HG02870 (cell line): ENCODE results near the gene HOXA6.

Experiments used
- ATAC-seq: cut with Tn5 transposase; IDR thresholded peaks from one replicate; pipeline ENCODE4 v1.9.1; 2021; ENCODE audit warnings: mild to moderate bottlenecking, moderate library complexity; ENCODE audit not compliant: unreplicated experiment

HOXA6 gene

GRCh38 chr7:27173956-27174873, 26.6 kb upstream of the HOXA6 start, which contains the start of gene HOXA10:
TSS of gene HOXA10 (minus strand) at chr7:27174320. CDS start at chr7:27174306, 14 bp downstream.
- no peak for ATAC-seq

GRCh38 chr7:27173511-27173955, 26.0 kb upstream of the HOXA6 start:
- ATAC-seq = no peak

GRCh38 chr7:27172823-27173510, 25.4 kb upstream of the HOXA6 start:
- no peak for ATAC-seq

- no peak for ATAC-seq
Observed at GRCh38 chr7:27172315-27172774, 24.8 kb upstream of the HOXA6 start.

GRCh38 chr7:27171637-27172314, 24.2 kb upstream of the HOXA6 start:
- no peak for ATAC-seq

- no peak for ATAC-seq
Observed at GRCh38 chr7:27171325-27171636, 23.7 kb upstream of the HOXA6 start.

GRCh38 chr7:27170426-27171324, 23.1 kb upstream of the HOXA6 start:
- no peak for ATAC-seq

- no peak for ATAC-seq
Observed at GRCh38 chr7:27169658-27170425, 22.3 kb upstream of the HOXA6 start.

GRCh38 chr7:27168265-27168947, 20.8 kb upstream of the HOXA6 start:
- no peak for ATAC-seq

GRCh38 chr7:27167916-27168264, 20.3 kb upstream of the HOXA6 start:
- no peak for ATAC-seq

- no peak for ATAC-seq
Observed at GRCh38 chr7:27166531-27167505, 19.2 kb upstream of the HOXA6 start.

GRCh38 chr7:27165996-27166530, 18.5 kb upstream of the HOXA6 start:
- ATAC-seq = no peak

- no peak for ATAC-seq
Observed at GRCh38 chr7:27165089-27165995, 17.8 kb upstream of the HOXA6 start, which contains the start of gene HOXA9. TSS of gene HOXA9 (minus strand) at chr7:27165537. CDS start at chr7:27165457, 80 bp downstream.

- ATAC-seq = no peak
Observed at GRCh38 chr7:27164367-27165088, 17.0 kb upstream of the HOXA6 start.

GRCh38 chr7:27164045-27164366, 16.4 kb upstream of the HOXA6 start:
- no peak for ATAC-seq
